Sigmoid colon (tissue), 4 donors: ENCODE measurements around the gene PRDM16.

Source experiments
- EP300 ChIP-seq, 4 donors: sonication (generic); formaldehyde crosslinking; IDR thresholded peaks; one replicate each; pipeline ENCODE4 v1.6.1; 2017; ENCODE audit warnings: antibody characterized with exemption in 4 of 4
- POLR2A ChIP-seq, 2 donors: fragments of 450-650 bp; IDR thresholded peaks; one replicate each; pipeline ENCODE4 v1.6.1; 2016; ENCODE audit warnings: antibody characterized with exemption in 2 of 2, mild to moderate bottlenecking in 2 of 2, moderate library complexity in 2 of 2
- POLR2AphosphoS5 ChIP-seq, 4 donors: sonication (generic); formaldehyde crosslinking; IDR thresholded peaks; one replicate each; pipeline ENCODE4 v1.6.1; 2017; ENCODE audit warnings: antibody characterized with exemption in 4 of 4
- TF ChIP-seq, protein P1 (sequence below), 4 experiments: fragments of 450-650 bp in 3 of 4; fragments of 200-600 bp in 1 of 4; IDR thresholded peaks; one replicate each; pipeline ENCODE4 v1.5.1; 2016 to 2019; ENCODE audit warnings: antibody characterized with exemption in 4 of 4, mild to moderate bottlenecking in 3 of 4, moderate library complexity in 2 of 4

DNA sequence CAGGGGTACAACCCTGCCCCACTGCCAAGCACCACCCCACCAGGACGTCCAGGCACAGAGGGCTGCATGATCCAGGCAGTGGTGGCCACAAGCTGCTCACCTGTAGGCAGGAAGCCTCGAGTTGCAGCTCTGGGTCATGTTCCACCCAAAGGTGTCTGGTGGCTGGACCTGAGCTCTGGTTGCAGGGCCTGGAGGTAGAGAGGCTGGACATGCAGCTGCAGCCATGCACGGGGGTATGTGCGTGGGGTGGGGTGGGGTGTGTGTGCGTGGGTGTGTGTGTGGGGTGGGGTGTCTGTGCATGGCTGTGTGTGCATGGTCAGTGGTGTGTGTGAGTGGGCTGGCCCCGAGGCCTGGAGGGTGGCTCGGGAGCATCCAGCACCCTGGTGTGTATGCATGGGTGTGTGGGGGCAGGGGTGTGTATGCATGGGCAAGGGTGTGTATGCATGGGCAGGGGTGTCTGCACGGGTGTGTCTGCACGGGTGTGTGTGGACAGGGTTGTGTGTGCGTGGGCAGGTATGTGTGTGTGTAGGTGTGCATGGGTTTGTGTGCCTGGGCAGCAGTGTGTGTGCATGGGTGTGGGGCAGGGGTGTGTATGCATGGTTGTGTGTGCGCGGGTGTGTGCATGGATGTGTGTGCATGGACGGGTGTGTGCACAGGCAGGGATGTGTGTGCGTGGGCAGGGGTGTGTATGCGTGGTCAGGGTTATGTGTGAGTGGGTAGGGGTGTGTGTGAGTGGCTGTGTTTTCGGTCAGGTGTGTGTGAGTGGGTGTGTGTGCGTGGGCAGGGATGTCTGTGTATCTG lies 401.0 kb downstream of the PRDM16 start:
- TF ChIP-seq POLR2A (IDR thresholded peaks at IDR 0.05) (no peak), POLR2AphosphoS5 (IDR thresholded peaks at IDR 0.05) (no peak), EP300 (IDR thresholded peaks at IDR 0.05) (no peak)
- TF ChIP-seq, protein P1, sequence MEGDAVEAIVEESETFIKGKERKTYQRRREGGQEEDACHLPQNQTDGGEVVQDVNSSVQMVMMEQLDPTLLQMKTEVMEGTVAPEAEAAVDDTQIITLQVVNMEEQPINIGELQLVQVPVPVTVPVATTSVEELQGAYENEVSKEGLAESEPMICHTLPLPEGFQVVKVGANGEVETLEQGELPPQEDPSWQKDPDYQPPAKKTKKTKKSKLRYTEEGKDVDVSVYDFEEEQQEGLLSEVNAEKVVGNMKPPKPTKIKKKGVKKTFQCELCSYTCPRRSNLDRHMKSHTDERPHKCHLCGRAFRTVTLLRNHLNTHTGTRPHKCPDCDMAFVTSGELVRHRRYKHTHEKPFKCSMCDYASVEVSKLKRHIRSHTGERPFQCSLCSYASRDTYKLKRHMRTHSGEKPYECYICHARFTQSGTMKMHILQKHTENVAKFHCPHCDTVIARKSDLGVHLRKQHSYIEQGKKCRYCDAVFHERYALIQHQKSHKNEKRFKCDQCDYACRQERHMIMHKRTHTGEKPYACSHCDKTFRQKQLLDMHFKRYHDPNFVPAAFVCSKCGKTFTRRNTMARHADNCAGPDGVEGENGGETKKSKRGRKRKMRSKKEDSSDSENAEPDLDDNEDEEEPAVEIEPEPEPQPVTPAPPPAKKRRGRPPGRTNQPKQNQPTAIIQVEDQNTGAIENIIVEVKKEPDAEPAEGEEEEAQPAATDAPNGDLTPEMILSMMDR (IDR thresholded peaks at IDR 0.05): no peak
